ENCODE data around the gene SLC25A45. TPM values are rescaled to one million over a fixed set of nuclear protein-coding genes. Genes with fewer than 3 reads are reported as not detected.

SLC25A45 gene
- polyA plus RNA-seq, 1 of the 3 experiments (the other 2 are of a cell fraction) = 3.6 TPM

- DNase-seq = no peak
- 0 out of 2 replicates have a peak, but pooled peaks cover 3% of the 10 kb centered on the region for H4K20me1 ChIP-seq (ENCODE audit: insufficient read depth)
- ChIA-PET CTCF (interaction anchor here (0.7 to 2.3 kb wide), 2 partner anchors 11 to 23 kb away, joined by 3 to 15 read pairs; partner anchors contain the start of gene SLC25A45), POLR2A (interaction anchor here (1.8 kb wide), 1 partner anchor 26 kb away, joined by 5 read pairs; no protein-coding TSS in a partner anchor)
- H3K4me2 ChIP-seq = no peak overlapping the region
- H2AFZ ChIP-seq (ENCODE audit: low read depth) = no peak overlapping the region
- H3K4me3 ChIP-seq (ENCODE audit: low read depth in 2 of 2, low read length in 1 of 2) = no peak overlapping the region
- H3K4me1 ChIP-seq (ENCODE audit: control insufficient read depth in 1 of 2, insufficient read depth in 2 of 2, low read depth in 1 of 2, low read length in 1 of 2) = peaks cover 24 to 30% of the 10 kb centered on the region in 2 experiments; a peak in 2 of 4 replicates
- H3K27me3 ChIP-seq (ENCODE audit: insufficient read depth) = no peaks in the 10 kb centered on the region
- H3K9me3 ChIP-seq = no peaks in the 10 kb centered on the region
- no peaks in the 10 kb centered on the region for H3F3A ChIP-seq (replicated peaks; ENCODE audit: insufficient read depth)
- H3K27ac ChIP-seq (ENCODE audit: low read depth in 2 of 2, low read length in 1 of 2) = no peak overlapping the region; a peak in 1 of 4 replicates
- 90% methylated on average over 4 of the region's 5 CpGs for WGBS (ENCODE audit: low lambda C conversion rate)
- peaks cover 0 to 24% of the 10 kb centered on the region in 2 experiments for H3K36me3 ChIP-seq (replicated peaks in 1 of 2; ENCODE audit: control insufficient read depth in 1 of 2, insufficient read depth in 2 of 2, low read length in 1 of 2)
- TF ChIP-seq CTCF (IDR thresholded peaks at IDR 0.05) = no peak
- TF ChIP-seq FOXM1 (IDR thresholded peaks at IDR 0.05; ENCODE audit: low read depth) = no peak
- no peak for TF ChIP-seq POLR2AphosphoS5 (IDR thresholded peaks at IDR 0.05; ENCODE audit: low read depth, low read length)
- no peak for TF ChIP-seq REST (IDR thresholded peaks at IDR 0.05; ENCODE audit: low read depth, low read length)
- no peak for TF ChIP-seq CHD2 (IDR thresholded peaks at IDR 0.05; ENCODE audit: low read length, partially characterized antibody)
- TF ChIP-seq FOXJ3 (CRISPR knock-in tag; IDR thresholded peaks at IDR 0.05) = no peak
- TF ChIP-seq ELF1 (IDR thresholded peaks at IDR 0.05) = no peak
- no peak for TF ChIP-seq EP300 (IDR thresholded peaks at IDR 0.05; ENCODE audit: borderline replicate concordance in 1 of 2, low read depth in 1 of 2, low read length in 1 of 2)
- TF ChIP-seq NFIC (IDR thresholded peaks at IDR 0.05; ENCODE audit: borderline replicate concordance) = no peak
- no peak for TF ChIP-seq USF1 (IDR thresholded peaks at IDR 0.05; ENCODE audit: borderline replicate concordance, low read depth)
- TF ChIP-seq MAX (IDR thresholded peaks at IDR 0.05; ENCODE audit: low read depth) = no peak
- no peaks in the 10 kb centered on the region for H3K9me2 ChIP-seq
- peaks cover 53% of the 10 kb centered on the region for H3K79me2 ChIP-seq (ENCODE audit: insufficient read depth)
- H3K9ac ChIP-seq = no peak overlapping the region
Measured at GRCh38 chr11:65392899-65393298, 10.5 kb upstream of the SLC25A45 start.

Data from SK-N-SH (cell line).